HG03045 (cell line): ENCODE data around the gene SYT13.

Experiments
- ATAC-seq: cut with Tn5 transposase; IDR thresholded peaks from one replicate; pipeline ENCODE4 v1.9.1; 2021; ENCODE audit warnings: mild to moderate bottlenecking, moderate library complexity; ENCODE audit not compliant: unreplicated experiment

SYT13 gene

DNA sequence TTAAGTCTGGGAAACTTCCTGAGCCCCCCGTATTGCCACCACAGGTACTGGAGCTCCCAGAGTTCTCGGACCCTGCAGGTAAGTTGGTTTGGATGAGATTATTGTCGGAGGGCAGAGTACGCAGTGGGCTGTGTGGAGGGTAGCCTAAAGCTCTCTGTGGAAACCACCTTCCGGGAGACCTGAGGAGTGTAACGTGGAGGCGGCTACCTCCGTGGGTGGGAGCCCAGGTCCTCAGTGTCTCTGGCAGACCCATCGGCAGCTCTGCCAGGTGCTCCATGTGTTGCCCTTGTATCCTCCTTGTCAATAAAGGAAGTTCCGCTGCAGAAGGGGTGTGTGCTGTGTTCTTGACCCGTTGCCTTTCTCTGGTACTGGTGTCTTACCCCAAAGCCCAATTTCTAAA, 61.4 kb downstream of the SYT13 start:
- ATAC-seq: no peak

DNA sequence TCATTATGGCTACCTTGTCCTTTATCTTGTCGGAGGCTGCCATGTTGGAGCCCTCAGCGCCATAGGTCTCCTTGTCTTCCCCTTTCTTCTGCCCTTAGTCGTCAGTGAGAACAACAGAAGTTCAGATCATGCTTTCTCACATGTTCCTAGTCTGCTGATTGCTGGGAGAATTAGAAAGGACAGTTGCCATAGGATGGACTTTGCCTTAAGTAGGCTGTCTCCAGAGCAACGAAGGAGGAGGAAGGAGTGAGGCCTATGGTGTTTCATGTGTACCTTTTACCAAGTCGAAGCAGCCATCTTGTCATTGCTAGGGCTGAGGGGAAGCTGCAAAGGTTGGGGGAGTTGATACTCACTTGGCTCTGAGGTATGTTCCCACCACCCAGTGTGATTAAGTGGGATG, 62.6 kb downstream of the SYT13 start:
- no peak for ATAC-seq

DNA sequence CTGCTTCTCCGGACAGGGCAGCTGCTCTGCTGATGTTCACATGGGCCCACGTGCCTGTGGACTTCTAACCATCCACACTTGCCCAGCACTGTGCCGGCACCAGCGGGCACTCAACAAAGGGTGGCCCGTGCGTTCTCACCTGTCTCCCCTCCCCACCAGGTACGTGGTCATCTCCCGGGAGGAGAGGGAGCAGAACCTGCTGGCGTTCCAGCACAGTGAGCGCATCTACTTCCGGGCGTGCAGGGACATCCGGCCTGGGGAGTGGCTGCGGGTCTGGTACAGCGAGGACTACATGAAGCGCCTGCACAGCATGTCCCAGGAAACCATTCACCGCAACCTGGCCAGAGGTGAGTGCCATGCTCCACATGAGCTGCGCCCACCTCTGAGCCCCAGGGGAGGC, 66.7 kb downstream of the SYT13 start:
- no peak for ATAC-seq

DNA sequence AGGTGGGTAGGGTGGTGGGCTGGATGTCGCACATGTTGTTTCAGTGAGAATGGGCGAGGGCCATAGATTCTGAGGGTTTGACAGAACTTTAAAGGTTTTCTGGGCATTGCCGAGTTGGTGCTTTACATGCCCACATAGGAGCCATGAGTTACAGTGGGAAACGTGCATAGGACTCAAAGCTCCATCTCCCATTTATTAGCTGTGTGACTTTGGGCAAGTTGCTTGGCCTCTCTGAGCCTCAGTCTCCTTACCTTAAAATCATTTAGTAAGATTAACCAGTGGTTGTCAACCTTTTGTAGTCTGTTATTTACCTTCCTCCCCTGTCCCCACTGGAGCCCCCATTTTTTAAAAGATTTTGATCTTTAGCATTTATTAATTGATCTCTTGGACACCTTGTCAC, 67.4 kb downstream of the SYT13 start:
- ATAC-seq: no peak

DNA sequence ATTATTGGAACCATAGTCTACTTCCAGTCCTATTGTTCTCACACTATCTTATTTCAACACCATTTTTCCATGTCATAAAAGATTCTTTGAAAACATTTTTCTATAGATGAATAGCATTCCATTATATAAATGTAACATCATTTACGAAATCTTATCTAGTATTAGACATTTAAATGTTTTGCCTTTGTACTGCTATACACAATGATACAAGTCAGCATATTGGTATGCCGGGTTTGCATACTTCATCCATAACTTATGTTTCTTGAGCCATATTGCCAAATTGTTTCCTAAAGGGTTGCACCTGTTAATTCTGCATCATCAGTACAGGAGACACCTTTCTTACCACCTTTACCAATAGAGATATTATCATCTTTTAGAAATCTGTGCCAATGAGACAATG, 68.2 kb downstream of the SYT13 start:
- ATAC-seq: no peak

DNA sequence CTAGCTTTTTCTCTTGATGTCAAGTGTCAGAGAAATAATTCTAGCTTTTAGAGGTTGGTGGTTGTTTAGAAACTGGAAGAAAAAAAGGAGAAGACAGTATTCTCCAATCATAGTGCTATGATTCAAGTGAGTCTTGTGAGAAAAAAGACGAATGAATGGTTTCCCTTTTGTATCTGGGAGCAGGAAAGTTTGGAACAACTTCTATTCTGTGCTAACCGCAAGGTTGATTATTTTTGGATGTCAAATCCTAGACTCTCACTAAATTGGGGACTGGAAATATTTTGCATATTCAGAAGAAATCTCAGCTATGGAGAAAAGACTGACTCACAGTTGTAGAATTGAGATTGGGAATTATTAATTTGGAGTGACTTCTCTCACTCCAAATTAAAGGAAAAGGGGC, 69.2 kb downstream of the SYT13 start:
- no peak for ATAC-seq

DNA sequence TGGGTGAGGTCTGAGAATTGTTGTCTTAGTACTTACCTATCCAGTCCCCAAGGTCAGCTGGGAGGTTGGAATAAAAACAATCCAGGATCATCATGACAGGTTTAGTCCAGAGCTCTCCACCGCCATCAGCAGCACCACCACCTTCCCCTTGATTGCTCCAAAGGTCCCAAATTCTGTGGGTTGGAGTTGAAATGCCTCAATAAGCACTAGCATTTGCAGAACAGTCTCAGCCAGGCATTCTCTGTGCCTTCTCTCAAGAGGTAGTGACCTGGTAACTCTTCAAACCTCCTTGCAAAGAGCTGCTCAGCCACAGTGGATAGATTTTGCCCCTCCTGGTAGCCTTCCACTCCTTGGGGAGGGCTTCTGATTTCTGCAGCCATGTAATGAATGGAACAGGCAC, 70.1 kb downstream of the SYT13 start:
- no peak for ATAC-seq

DNA sequence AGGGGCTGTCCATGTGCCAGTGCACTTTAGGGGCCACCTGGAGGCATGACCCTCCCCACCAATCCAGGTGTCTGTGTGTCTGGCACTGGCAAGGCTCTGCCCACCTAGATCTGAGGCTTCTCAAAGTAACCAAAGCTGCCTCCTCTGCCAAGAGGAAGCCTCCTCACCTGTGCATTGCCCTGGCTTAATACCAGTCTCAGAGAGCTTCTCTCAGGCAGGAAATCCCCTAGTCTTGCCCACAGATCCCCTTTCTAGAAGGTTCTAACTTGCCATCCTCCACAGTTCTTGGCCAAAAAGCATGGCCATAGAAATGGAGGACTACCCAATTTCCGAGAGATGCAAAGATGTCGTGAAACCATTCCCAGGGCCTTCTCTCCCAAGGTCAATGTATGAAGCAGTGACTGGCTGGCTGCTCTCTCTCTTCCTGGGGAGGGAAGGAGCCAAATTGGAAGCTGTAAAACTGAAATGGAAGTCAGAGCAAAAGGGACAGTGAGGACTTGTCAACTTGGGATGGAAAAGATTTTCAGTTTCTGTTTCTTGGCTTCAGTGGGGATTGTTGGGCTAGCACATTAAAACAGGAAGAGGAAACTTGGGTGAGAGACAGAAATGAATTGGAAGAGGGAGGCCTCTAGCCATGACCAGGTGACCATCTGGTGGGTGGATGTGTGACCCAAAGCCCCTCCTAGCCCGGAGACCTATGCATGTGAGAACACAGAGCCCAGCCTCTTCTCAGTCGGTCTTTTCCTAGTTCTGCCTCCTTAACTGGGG, 70.9 kb downstream of the SYT13 start:
- ATAC-seq: no peak

DNA sequence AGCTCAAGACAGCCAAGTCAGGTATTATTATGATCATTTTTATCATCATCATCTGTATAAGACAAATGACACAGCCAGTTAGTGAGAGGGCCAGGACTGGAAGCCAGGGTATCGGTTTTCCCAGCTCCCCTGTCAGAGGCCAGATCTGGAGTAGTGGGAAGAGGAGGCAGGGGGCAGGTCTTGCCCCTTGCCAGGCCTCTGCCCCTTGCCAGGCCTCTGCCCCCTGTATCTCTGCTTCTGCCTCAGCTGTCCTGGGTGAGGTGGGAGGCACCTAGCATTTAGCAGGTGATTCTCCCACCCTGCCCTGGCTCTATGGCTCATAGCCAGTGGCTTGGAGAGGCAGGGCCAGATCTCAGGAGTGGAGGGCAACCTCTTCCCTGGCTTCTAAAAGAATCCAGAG, 72.4 kb downstream of the SYT13 start:
- no peak for ATAC-seq

DNA sequence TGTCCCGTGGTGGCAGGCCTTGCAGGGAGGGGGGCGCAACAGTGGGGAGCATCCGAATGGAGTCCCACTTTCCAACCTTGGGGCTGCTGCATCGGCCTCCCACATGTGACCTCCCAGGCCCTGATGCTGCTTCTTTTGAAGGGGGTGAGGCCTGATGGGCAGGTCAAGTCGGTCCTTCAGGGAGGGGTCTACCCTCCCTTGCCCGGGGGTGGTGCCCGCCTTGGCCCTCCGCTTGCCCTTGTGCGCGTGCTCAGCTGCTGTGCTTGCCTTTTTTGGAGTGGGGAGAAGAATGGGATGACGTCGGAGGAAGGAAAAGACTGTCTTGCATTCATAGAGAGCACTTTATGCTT, 72.8 kb downstream of the SYT13 start:
- ATAC-seq: no peak

DNA sequence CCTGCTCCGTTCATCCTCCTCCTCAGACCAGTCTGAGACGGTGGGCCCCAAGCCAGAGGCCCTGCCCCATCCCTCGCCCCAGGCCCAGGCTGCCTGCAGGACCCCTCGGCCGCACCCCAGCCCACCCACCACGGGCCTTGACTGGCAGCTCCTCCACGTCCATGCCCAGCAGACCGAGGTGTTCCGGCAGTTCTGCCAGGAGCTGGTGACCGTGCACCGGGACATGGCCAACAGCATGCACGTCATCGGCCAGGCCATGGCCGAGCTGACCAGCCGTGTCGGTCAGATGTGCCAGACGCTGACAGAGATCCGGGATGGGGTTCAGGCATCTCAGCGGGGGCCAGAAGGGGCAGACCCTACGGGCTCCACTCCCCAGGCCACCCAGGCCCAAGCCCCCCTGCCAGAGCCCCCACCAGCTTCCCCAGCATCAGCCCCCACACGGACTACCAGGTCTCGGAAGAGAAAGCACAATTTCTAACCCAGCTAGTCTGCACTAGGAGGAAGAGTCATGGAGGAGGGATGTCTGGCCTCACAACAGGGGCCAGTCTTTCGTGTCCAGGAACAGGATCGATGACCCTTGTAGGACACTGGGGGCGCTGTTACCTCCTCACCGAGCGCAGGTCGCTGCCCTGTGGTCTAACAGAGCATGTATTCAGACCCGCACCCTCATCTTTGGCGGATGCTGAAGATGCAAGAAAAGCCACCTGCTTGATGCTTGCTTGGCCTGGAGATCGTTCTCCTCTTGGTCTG, 73.4 kb downstream of the SYT13 start:
- ATAC-seq: no peak

DNA sequence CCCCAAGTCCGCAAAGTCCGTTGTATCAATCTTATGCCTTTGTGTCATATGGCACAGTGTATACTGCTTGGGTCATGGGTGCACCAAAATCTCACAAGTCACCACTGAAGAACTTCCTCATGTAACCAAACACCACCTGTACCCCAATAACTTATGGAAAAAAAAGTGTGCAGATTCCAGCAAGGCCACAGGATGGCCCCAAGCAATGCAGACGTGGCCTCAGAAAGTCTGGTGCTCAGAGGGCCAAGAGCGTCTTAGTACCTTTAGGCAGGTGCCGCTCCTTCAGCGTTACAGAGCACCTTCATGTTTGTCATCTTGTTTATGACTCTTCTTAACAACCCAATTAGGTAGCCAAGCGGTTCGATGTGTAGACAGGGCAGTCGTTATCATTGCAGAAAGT, 74.4 kb downstream of the SYT13 start:
- ATAC-seq: no peak

DNA sequence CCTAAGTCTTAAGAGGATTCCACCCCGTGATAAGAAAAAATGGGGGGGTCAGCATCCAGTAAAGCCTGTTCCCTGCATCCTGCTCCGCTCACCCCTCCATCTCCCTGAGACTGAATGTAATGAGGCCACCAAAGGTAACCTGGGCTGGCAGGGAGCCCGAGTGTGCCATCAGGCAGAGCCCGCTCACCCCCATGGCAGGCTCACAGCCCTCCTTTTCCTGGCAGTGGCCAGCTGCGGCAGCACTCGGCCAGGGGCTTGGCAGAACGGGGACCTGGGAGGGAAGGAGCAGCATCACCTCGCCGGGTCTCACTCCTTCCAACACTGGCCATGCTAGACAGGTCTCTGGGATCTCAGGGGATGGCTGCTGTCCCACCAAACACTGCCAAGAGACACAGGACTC, 75.3 kb downstream of the SYT13 start:
- ATAC-seq: no peak

DNA sequence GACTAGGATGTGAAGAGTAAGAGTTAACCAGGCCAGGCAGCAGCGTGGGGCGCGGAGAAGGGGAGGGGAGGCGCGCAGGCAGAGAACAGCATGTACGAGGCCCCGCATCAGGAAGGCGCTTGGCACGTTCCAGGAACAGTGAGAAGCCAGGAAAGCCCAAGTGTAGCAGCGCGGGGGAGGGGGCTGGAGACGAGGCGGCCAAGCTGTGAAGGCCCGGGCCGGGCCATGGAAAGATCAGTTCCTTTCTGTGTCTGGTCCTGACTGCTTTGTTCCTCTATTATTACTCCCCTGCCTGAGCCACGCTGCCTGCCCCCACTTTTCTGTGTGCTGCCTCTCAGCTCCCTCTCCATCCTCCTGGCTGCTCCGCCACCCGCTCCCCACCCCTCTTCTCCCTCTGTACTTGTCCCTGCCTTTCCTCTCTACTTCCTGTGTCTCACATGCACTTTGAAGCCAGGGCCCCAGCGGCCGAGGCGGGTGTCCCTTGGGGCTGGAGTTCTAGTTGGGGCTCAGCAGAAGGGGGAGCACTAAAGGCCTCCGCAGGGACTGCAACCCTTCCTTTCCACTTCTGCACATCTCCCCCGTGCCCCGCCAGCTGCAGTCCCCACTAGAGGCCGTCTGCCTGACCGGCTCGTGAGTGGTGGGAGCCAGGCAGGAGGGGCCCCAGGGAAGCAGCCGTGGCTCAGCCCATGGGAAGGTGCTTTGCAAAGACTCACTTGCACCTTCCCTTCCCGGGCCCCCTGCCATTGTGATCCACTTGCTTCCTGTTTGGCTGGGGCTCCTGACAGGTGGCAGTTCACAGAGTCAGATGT, 76.0 kb downstream of the SYT13 start:
- ATAC-seq: no peak

DNA sequence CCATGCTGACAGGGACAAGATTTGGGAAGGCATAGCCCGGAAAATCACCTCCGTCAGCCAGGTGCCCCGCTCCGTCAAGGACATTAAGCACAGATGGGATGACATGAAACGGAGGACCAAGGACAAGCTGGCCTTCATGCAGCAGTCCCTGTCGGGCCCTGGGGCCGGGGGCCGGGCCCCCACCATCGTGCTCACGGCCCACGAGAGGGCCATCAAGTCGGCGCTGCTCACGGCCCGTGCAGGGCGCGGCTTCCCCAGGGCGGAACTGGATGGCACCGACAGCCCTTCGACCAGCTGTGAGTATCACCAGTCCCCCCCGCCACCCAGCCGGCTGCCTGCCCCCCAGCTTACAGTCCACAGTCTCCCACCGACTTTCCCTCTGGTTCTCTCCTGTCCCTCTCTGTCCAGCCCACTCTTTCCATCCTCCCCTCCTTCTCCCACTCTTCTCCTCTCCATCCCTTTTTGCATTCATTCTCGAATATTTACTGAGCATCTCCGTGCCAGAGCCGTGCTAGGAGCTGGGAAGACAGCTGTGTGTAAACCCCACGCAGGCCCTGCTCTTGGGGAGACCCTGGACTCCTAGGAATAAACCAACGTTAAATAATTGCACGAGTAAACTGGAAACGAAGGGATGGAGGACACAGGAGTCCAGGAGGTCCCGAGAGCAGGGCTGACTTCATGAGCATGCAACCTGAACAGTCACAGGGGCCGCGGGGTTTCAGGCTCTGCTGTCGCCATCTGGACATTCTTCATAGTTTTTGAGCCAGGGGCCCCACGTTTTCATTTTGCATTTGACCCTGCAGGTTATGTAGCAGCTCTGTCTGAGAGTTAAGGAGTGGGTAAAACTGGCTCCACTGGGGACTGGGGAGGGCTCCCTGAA, 76.9 kb downstream of the SYT13 start:
- ATAC-seq: no peak

DNA sequence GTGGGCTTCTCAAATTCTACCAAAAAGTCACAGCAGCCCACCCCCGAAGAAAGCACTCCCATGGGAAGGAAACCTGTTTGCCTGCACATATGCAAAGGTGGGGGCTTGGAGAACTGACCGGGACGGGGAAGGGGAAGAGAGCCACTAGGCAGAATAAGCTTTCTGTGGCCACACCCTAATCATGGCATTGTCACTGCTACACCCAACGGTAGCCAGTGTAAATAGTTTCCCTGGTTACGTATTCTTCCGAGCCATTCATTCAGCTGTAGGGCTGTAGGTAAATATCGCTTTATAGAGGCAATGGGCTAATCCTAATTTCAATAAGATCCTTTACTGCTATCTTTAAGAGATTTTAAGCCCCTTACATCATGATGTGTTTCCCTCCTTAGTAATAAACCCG, 78.0 kb downstream of the SYT13 start:
- no peak for ATAC-seq

DNA sequence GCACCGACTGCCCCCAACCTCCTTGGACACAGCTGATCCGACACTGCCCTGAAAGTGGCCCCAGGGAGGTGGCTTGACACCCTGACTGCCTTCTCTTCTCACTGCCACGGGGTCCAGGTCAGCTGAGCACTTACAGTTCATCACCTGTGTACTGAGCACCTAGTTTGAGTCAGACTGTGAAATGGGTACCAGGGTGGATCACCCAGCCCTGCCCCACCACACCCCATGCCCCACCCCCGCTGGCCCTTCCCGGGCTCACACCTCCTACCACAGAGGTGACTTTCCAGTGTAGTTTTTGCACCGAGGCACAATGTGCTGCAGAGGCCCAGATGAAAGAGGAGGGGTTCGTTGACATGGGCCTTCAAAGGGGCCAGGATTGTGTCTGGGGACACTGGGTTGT, 80.2 kb downstream of the SYT13 start:
- ATAC-seq: no peak

DNA sequence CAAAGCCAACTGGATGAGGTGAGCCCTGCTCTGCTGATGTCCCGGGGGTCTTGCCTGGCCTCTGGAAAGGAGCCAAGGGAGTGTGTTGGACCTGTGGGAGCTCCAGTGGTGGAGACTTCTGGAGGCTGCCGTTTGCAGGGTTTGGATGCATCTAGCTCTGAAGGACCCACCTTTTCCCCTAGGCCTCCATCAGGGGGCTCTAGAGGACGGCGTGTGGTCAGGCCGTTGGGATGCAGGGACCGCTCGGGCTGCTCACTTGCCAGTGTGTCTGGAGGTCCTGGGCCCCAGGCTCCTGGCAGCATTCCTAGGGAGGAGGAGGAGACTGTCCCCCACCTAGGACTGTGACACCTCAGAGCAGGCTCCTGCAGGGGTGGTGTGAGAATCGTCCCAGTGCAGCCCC, 81.4 kb downstream of the SYT13 start:
- no peak for ATAC-seq

DNA sequence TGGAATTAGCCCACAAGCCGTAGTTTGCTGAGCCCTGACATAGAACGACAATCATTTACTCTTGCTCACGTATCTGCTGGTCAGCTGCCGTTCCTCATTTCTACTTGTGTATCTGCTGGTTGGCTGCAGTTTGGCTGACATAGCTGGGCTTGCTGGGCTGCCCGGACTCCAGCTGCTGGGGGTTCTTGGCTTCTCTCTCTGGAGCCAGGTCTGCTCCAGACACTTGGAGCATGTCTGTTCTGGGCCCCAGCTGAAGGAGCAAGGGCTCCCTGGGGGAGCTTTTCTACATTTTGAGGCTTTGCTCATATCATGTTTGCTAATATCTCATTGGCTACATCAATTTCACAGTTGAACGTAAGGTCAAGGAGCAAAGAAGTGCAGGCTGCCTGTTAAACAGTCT, 92.4 kb downstream of the SYT13 start:
- no peak for ATAC-seq
